Naive thymus-derived CD4-positive, alpha-beta T cell (primary cell): ENCODE data around the gene SMCHD1. TPM values are rescaled to one million over a fixed set of nuclear protein-coding genes. Genes with fewer than 3 reads are reported as not detected.
A peak's percentile ranks its signal among the peaks of the same experiment; 100 is the strongest.
"Not testable (repeated sequence)": the region's sequence is repeated elsewhere in the genome, so short reads cannot be mapped to it uniquely, and the experiment has no call there.

Experiments
- ATAC-seq: fragments of 150-1000 bp; cut with Tn5 transposase; 2 replicates; pipeline ENCODE4 v1.10.0; 2021; ENCODE audit warnings: mild to moderate bottlenecking, moderate library complexity
- CTCF ChIA-PET: fragments of 350-600 bp; sonication (Branson Sonifier 250); formaldehyde crosslinking; loops from one replicate; lab custom pipeline; 2021; ENCODE audit warnings: antibody characterized with exemption; lab: Charles Lee
- POLR2A ChIA-PET: fragments of 350-600 bp; sonication (Branson Sonifier 250); formaldehyde crosslinking; loops from one replicate; lab custom pipeline; 2021; ENCODE audit warnings: antibody characterized with exemption, inconsistent platforms; lab: Charles Lee
- DNase-seq, 9 donors: peaks; one replicate each; pipeline versions ENCODE4 v3.0.0 to v3.0.0-alpha.2; 2020 to 2022; ENCODE audit warnings: mixed read lengths in 1 of 9
- H3K27ac ChIP-seq: one replicate; pipeline ENCODE4 v1.7.0; 2013; ENCODE audit warnings: mild to moderate bottlenecking, low read depth, low read length, moderate library complexity
- H3K27me3 ChIP-seq, 2 donors: one replicate each; pipeline ENCODE4 v1.7.0; 2013; ENCODE audit warnings: low read length in 2 of 2, mild to moderate bottlenecking in 2 of 2, moderate library complexity in 2 of 2; ENCODE audit not compliant: control insufficient read depth in 2 of 2, insufficient read depth in 2 of 2
- H3K36me3 ChIP-seq, 3 experiments: 1 replicate in 2 of 3; 2 replicates in 1 of 3; pipeline ENCODE4 v1.7.0; 2013; ENCODE audit warnings: low read length in 3 of 3, mild to moderate bottlenecking in 3 of 3, moderate library complexity in 1 of 3; ENCODE audit not compliant: insufficient read depth in 3 of 3, control insufficient read depth in 2 of 3
- H3K4me1 ChIP-seq, 2 donors: one replicate each; pipeline ENCODE4 v1.7.0; 2013; ENCODE audit warnings: low read length in 2 of 2, mild to moderate bottlenecking in 2 of 2, moderate library complexity in 1 of 2; ENCODE audit not compliant: control insufficient read depth in 2 of 2, insufficient read depth in 2 of 2
- H3K4me3 ChIP-seq: 2 replicates; pipeline ENCODE4 v1.7.0; 2013; ENCODE audit warnings: mild to moderate bottlenecking, low read length
- H3K9me3 ChIP-seq, 3 experiments: 1 replicate in 2 of 3; 2 replicates in 1 of 3; pipeline ENCODE4 v1.7.0; 2013; ENCODE audit warnings: low read length in 3 of 3; ENCODE audit not compliant: control insufficient read depth in 2 of 3
- H3K27ac Mint-ChIP-seq, 9 donors: one replicate each; pipeline ENCODE4 v1.8.0; 2020 to 2022; ENCODE audit warnings: mixed read lengths in 9 of 9, mild to moderate bottlenecking in 8 of 9, moderate library complexity in 5 of 9, inconsistent platforms in 2 of 9
- H3K27me3 Mint-ChIP-seq, 5 donors: one replicate each; pipeline ENCODE4 v1.8.0; 2021 to 2022; ENCODE audit warnings: mixed read lengths in 5 of 5, mild to moderate bottlenecking in 1 of 5
- H3K36me3 Mint-ChIP-seq, 5 donors: one replicate each; pipeline ENCODE4 v1.8.0; 2020 to 2022; ENCODE audit warnings: mixed read lengths in 5 of 5, mild to moderate bottlenecking in 3 of 5, inconsistent platforms in 1 of 5
- H3K4me1 Mint-ChIP-seq, 7 donors: one replicate each; pipeline ENCODE4 v1.8.0; 2020 to 2022; ENCODE audit warnings: mixed read lengths in 7 of 7, mild to moderate bottlenecking in 3 of 7, inconsistent platforms in 1 of 7
- H3K4me3 Mint-ChIP-seq, 10 donors: one replicate each; pipeline ENCODE4 v1.8.0; 2020 to 2022; ENCODE audit warnings: mild to moderate bottlenecking in 10 of 10, mixed read lengths in 10 of 10, moderate library complexity in 6 of 10, inconsistent platforms in 2 of 10
- H3K9me3 Mint-ChIP-seq, 11 donors: one replicate each; pipeline ENCODE4 v1.8.0; 2020 to 2022; ENCODE audit warnings: mixed read lengths in 11 of 11, mild to moderate bottlenecking in 4 of 11, inconsistent platforms in 1 of 11, moderate library complexity in 1 of 11
- intact Hi-C, 2 donors: fragments of 100-400 bp; cut with micrococcal nuclease; formaldehyde crosslinking; loops; one replicate each; pipeline ENCODE4 v1.15.1; 2023
- polyA plus RNA-seq, 2 donors: library from polyadenylated mRNA; unstranded; fragments of 300-500 nt; fragmentation: Illumina TruSeq; gene quantifications; one replicate each; pipeline ENCODE4 v1.2.3, GENCODE V29; 2021
- total RNA-seq, 6 experiments: library from RNA in 5 of 6; stranded (reverse) in 5 of 6; gene quantifications; 1 replicate in 5 of 6; 2 replicates in 1 of 6; pipeline ENCODE4 v1.2.3 and lab custom pipeline; 2021 to 2026

SMCHD1 gene
- total and polyA plus RNA-seq, 7 experiments from 2014 or later = 41.4 to 305 (median 234) TPM

- H3K4me3 Mint-ChIP-seq, H3K27ac ChIP-seq, H3K27me3 ChIP-seq, H3K4me1 ChIP-seq, H3K4me1 Mint-ChIP-seq, H3K9me3 ChIP-seq, DNase-seq, H3K36me3 ChIP-seq, CTCF ChIA-PET, intact Hi-C loops, POLR2A ChIA-PET, ATAC-seq, H3K4me3 ChIP-seq, H3K27ac Mint-ChIP-seq: not testable (repeated sequence)
- Mint-ChIP-seq H3K9me3 (peaks cover 5 to 26% (median 13%) of the 10 kb centered on the region in 11 donors), H3K27me3 (peaks cover 0 to 11% (median 0%) of the 10 kb centered on the region in 5 donors), H3K36me3 (peaks cover 5 to 12% (median 8%) of the 10 kb centered on the region in 5 donors)
Measured at GRCh38 chr18:2837290-2837689, 181.8 kb downstream of the SMCHD1 start.

GRCh38 chr18:2839202-2839601 is 183.7 kb downstream of the SMCHD1 start:
- H3K36me3 ChIP-seq = no peaks in the 10 kb centered on the region
- H3K36me3 Mint-ChIP-seq = peaks cover 5 to 12% (median 8%) of the 10 kb centered on the region in 5 donors
- no peaks in the 10 kb centered on the region for H3K27me3 ChIP-seq
- POLR2A ChIA-PET = no interaction called here
- H3K9me3 Mint-ChIP-seq = peaks cover 5 to 26% (median 13%) of the 10 kb centered on the region in 11 donors
- H3K27me3 Mint-ChIP-seq = peaks cover 0 to 17% (median 0%) of the 10 kb centered on the region in 5 donors
- ATAC-seq (no peak), DNase-seq (no peak)
- no peaks in the 10 kb centered on the region for H3K9me3 ChIP-seq
- no peak overlapping the region for H3K27ac Mint-ChIP-seq
- H3K4me1 ChIP-seq = no peaks in the 10 kb centered on the region
- intact Hi-C loops = no loop called here
- no peak overlapping the region for H3K4me3 ChIP-seq
- CTCF ChIA-PET = no interaction called here
- H3K4me1 Mint-ChIP-seq = peaks cover 0 to 2% (median 0%) of the 10 kb centered on the region in 7 donors
- no peak overlapping the region for H3K4me3 Mint-ChIP-seq
- no peak overlapping the region for H3K27ac ChIP-seq

DNA sequence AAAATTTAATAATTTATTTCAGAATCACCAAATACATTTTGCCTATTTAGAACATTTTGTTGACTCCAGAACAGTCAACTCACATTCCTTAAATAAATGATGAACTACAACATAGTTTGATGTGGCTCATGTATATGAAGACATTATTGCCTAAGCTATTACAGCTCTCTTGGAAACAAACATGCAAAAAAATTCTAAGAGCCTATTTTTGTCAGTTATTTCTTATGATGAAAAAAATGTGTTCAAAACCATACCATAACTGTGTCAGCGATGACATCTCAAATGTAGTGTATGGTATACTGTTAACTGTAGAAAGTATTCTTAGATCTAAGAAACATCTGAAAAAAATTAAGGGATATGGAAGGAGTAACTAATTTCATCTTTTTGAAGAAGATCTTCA is 185.0 kb downstream of the SMCHD1 start:
- Mint-ChIP-seq H3K27ac (no peak overlapping the region), H3K4me3 (no peak overlapping the region), H3K4me1 (peaks cover 0 to 2% (median 0%) of the 10 kb centered on the region in 7 donors), H3K9me3 (peaks cover 5 to 24% (median 13%) of the 10 kb centered on the region in 11 donors), H3K36me3 (peaks cover 5 to 12% (median 8%) of the 10 kb centered on the region in 5 donors), H3K27me3 (peaks cover 0 to 30% (median 5%) of the 10 kb centered on the region in 5 donors)
- Histone ChIP-seq H3K27me3 (no peaks in the 10 kb centered on the region), H3K36me3 (no peaks in the 10 kb centered on the region), H3K4me3 (no peak overlapping the region), H3K27ac (no peak overlapping the region), H3K9me3 (no peaks in the 10 kb centered on the region), H3K4me1 (no peaks in the 10 kb centered on the region)
- ATAC-seq = no peak
- intact Hi-C loops = no loop called here
- ChIA-PET CTCF (no interaction called here), POLR2A (no interaction called here)
- no peak for DNase-seq

DNA sequence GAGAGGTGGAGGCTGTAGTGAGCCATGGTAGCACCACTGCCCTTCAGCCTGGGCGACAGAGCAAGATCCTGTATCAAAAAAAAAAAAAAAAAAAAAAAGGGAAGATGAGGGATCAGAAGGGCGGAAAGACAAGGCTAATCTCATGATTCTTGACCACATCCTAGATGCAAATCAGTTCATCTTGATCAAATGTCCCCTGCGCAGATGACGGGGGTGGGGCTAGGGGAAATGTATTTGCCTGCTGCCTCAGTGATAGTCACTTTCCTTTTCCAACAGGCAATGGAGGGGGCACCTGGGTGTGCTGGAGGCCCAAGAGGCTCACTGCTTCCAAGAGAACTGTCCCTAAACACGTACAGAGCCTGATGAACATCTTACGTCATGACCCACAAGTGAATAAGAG is 187.6 kb downstream of the SMCHD1 start:
- peaks cover 0 to 3% of the 10 kb centered on the region in 2 donors for H3K4me1 ChIP-seq
- ChIA-PET CTCF (no interaction called here), POLR2A (no interaction called here)
- H3K9me3 ChIP-seq = no peaks in the 10 kb centered on the region
- no peaks in the 10 kb centered on the region for H3K36me3 ChIP-seq
- no peak overlapping the region for H3K4me3 Mint-ChIP-seq
- no peak for ATAC-seq
- intact Hi-C loops = no loop called here
- DNase-seq = no peak
- peaks cover 0 to 8% (median 4%) of the 10 kb centered on the region in 5 donors for H3K36me3 Mint-ChIP-seq
- peaks cover 0 to 2% of the 10 kb centered on the region in 2 donors for H3K27me3 ChIP-seq
- H3K27ac ChIP-seq = no peak overlapping the region
- peak overlapping the region in 1 of 9 donors; percentile 17 for H3K27ac Mint-ChIP-seq
- peaks cover 0 to 12% (median 5%) of the 10 kb centered on the region in 11 donors for H3K9me3 Mint-ChIP-seq
- H3K27me3 Mint-ChIP-seq = peaks cover 0 to 48% (median 16%) of the 10 kb centered on the region in 5 donors
- H3K4me3 ChIP-seq = no peak overlapping the region
- peaks cover under 1 to 15% (median 13%) of the 10 kb centered on the region in 7 donors for H3K4me1 Mint-ChIP-seq

DNA sequence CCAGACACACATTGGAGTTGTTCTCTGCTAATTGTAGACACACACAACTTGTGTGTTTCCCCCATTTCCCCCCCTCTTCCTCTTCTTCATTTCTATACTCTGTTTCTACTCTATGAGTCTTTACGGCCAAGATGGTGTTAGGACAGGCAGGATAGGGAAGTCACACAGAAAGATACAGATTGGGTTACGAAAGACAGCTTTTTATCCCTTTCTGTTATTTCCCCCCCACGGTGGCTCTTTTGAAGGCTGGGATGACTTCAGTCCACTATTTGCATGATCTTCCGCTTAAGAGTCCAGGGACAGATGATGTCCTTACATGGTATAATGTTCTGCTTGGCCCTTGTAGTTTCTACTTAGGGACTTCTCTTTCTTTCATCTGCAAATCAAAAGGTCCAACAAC is 189.6 kb downstream of the SMCHD1 start:
- no peaks in the 10 kb centered on the region for H3K36me3 ChIP-seq
- H3K9me3 ChIP-seq = no peaks in the 10 kb centered on the region
- Mint-ChIP-seq H3K27me3 (peaks cover 6 to 54% (median 36%) of the 10 kb centered on the region in 5 donors), H3K4me1 (peaks cover 11 to 26% (median 21%) of the 10 kb centered on the region in 7 donors), H3K9me3 (peaks cover 0 to 5% (median 0%) of the 10 kb centered on the region in 11 donors), H3K4me3 (peak overlapping the region in 2 of 10 donors; percentile 26 to 52), H3K36me3 (peaks cover 0 to 4% (median 0%) of the 10 kb centered on the region in 5 donors), H3K27ac (no peak overlapping the region)
- DNase-seq (no peak), ATAC-seq (peak; percentile 37)
- H3K4me3 ChIP-seq = no peak overlapping the region
- H3K27me3 ChIP-seq = peaks cover 10% of the 10 kb centered on the region in 2 donors
- ChIA-PET POLR2A (no interaction called here), CTCF (interaction anchor here (1.2 kb wide), 1 partner anchor 63 kb away, joined by 3 read pairs; no protein-coding TSS in a partner anchor)
- H3K27ac ChIP-seq = no peak overlapping the region
- intact Hi-C loops = loop anchor here (5.0 kb wide), 2 partner anchors 38 to 47 kb away; no protein-coding TSS in a partner anchor
- peaks cover 0 to 12% of the 10 kb centered on the region in 2 donors for H3K4me1 ChIP-seq

GRCh38 chr18:2846636-2847316 is 191.2 kb downstream of the SMCHD1 start, which contains the start of gene EMILIN2:
Gene EMILIN2, plus strand, starts transcription at chr18:2847006. Its CDS starts 183 bp downstream, at chr18:2847189.
- Mint-ChIP-seq H3K4me3 (peak within 1 kb of the TSS; percentile 81 to 93 (median 90)), H3K27me3 (peaks cover 19 to 55% (median 46%) of the 10 kb centered on the region in 5 donors), H3K36me3 (peaks cover 0 to 8% (median 0%) of the 10 kb centered on the region in 5 donors), H3K4me1 (peaks cover 17 to 28% (median 21%) of the 10 kb centered on the region in 7 donors), H3K9me3 (peaks cover 0 to 5% (median 0%) of the 10 kb centered on the region in 11 donors), H3K27ac (peak within 1 kb of the TSS in 5 of 9 donors; percentile 22 to 91 (median 65))
- Histone ChIP-seq H3K36me3 (no peaks in the 10 kb centered on the region), H3K27ac (no peak within 1 kb of the TSS), H3K27me3 (peaks cover 10 to 15% of the 10 kb centered on the region in 2 donors), H3K4me1 (peaks cover 0 to 12% of the 10 kb centered on the region in 2 donors), H3K4me3 (peak within 1 kb of the TSS; percentile 54), H3K9me3 (no peaks in the 10 kb centered on the region)
- ATAC-seq (peak; percentile 79), DNase-seq (peak; percentile 22 to 52 (median 35))
- ChIA-PET POLR2A (interaction anchor here (0.7 kb wide), 1 partner anchor 215 kb away, joined by 3 read pairs; no protein-coding TSS in a partner anchor), CTCF (no interaction called here)
- intact Hi-C loops = loop anchor here (1.0 to 5.0 kb wide), 3 partner anchors 39 to 60 kb away; no protein-coding TSS in a partner anchor
